ENCODE measurements around the gene NCOR2. TPM values are rescaled to one million over a fixed set of nuclear protein-coding genes. Genes with fewer than 3 reads are reported as not detected.

Gene NCOR2
- total and polyA plus RNA-seq, 10 of the 15 experiments (the other 5 are each of a cell fraction or from before 2014, with no cell fraction given): 0.43 to 179 (median 14.9) TPM

DNA sequence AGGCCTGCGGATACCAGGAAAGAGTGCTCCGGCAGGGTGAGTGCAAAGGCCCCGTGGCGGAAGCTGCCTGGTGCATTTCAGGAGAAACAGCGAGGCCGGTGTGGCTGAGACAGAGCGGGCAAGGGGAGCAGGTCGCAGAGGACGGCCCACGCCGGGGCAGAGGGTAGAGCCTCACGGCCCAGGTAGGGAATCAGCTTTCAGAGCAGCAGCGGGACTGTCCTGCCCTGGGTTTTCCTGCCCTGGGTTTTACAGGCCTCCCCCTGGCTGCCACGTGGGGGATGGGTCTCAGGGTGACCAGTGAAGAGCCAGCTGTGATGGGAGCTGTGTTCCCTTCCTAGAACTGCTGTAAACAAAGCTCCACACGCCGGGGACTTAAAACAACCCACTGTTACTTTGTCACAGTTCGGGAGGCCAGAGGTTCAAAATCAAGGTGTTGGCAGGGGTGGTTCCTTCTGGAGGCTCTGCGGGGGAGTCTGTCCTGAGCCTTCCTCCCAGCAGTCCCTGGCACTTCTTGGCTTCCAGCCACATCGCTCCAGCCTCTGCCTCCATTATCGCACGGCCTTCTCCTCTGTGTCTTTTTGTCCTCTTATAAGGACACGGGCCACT is 10.4 kb downstream of the NCOR2 start:
- Histone ChIP-seq H3K9me3 (replicated peaks; ENCODE audit: control insufficient read depth, insufficient read depth, low read length) (no peaks in the 10 kb centered on the region; the same call in 2 of the 3 replicates), H3K4me2 (ENCODE audit: control insufficient read depth, insufficient read depth) (no peak overlapping the region; the same call in 1 of the 2 replicates), H3K36me3 (ENCODE audit: control insufficient read depth in 2 of 2, insufficient read depth in 2 of 2, low read length in 1 of 2) (peaks cover 0 to 5% of the 10 kb centered on the region in 2 experiments; a peak in 3 of 4 replicates), H3K4me1 (ENCODE audit: control insufficient read depth, insufficient read depth, low read length) (peaks cover 47% of the 10 kb centered on the region), H3K79me2 (ENCODE audit: control insufficient read depth, insufficient read depth, low read length) (peaks cover 97% of the 10 kb centered on the region), H3K9ac (ENCODE audit: control insufficient read depth, insufficient read depth, low read length) (no peak overlapping the region), H3K27me3 (replicated peaks in 1 of 2; ENCODE audit: control insufficient read depth in 2 of 2, insufficient read depth in 2 of 2, low read length in 1 of 2) (no peaks in the 10 kb centered on the region), H2AFZ (ENCODE audit: control insufficient read depth, low read depth, low read length) (no peak overlapping the region), H3K4me3 (no peak overlapping the region), H4K20me1 (ENCODE audit: control insufficient read depth, insufficient read depth) (peaks cover 2% of the 10 kb centered on the region), H3K27ac (ENCODE audit: control insufficient read depth, insufficient read depth) (no peak overlapping the region)
- intact Hi-C loops (cut with micrococcal nuclease; ENCODE audit: unreplicated experiment): no loop called here
- RAD21 ChIA-PET (ENCODE audit: unreplicated experiment): no interaction called here
- SMC1A ChIA-PET (ENCODE audit: uncharacterized antibody, unreplicated experiment): no interaction called here
- BruUV-seq (replicated peaks): no TSS peak
- ATAC-seq (no peak), FAIRE-seq (no peak), DNase-seq (ENCODE audit: low read depth, low spot score) (no peak)
- in situ Hi-C loops (cut with MboI): loop anchor here (5.0 kb wide), 1 partner anchor 210 kb away; no protein-coding TSS in a partner anchor
- CTCF ChIA-PET: no interaction called here
- no peak for TF ChIP-seq GATAD2B (conservative IDR thresholded peaks at IDR 0.05; ENCODE audit: low read depth)
- TF ChIP-seq RCOR1 (conservative IDR thresholded peaks at IDR 0.05; ENCODE audit: low read depth, low read length): no peak
- TF ChIP-seq SREBF2 (IDR thresholded peaks at IDR 0.05; ENCODE audit: low read length): no peak
- TF ChIP-seq IKZF2 (IDR thresholded peaks at IDR 0.05): no peak
- no peak for TF ChIP-seq ZNF622 (IDR thresholded peaks at IDR 0.05)
- TF ChIP-seq MYB (IDR thresholded peaks at IDR 0.05; ENCODE audit: borderline replicate concordance, low read depth, low read length): no peak
- TF ChIP-seq SP1 (IDR thresholded peaks at IDR 0.05; ENCODE audit: low read depth, low read length): no peak
- no peak for TF ChIP-seq MEF2A (IDR thresholded peaks at IDR 0.05; ENCODE audit: insufficient read depth, low read depth, low read length)
- no peak for TF ChIP-seq ZBTB33 (IDR thresholded peaks at IDR 0.05)
- no peak for TF ChIP-seq CHD1 (IDR thresholded peaks at IDR 0.05; ENCODE audit: low read depth, low read length)
- TF ChIP-seq NBN (IDR thresholded peaks at IDR 0.05): no peak
- TF ChIP-seq BACH1 (IDR thresholded peaks at IDR 0.05; ENCODE audit: borderline replicate concordance): no peak
- no peak for TF ChIP-seq NR2F1 (conservative IDR thresholded peaks at IDR 0.05)
- no peak for TF ChIP-seq CHD4 (IDR thresholded peaks at IDR 0.05)
- TF ChIP-seq, protein P1, sequence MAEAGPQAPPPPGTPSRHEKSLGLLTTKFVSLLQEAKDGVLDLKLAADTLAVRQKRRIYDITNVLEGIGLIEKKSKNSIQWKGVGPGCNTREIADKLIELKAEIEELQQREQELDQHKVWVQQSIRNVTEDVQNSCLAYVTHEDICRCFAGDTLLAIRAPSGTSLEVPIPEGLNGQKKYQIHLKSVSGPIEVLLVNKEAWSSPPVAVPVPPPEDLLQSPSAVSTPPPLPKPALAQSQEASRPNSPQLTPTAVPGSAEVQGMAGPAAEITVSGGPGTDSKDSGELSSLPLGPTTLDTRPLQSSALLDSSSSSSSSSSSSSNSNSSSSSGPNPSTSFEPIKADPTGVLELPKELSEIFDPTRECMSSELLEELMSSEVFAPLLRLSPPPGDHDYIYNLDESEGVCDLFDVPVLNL (IDR thresholded peaks at IDR 0.05; ENCODE audit: low read depth, low read length): no peak
- TF ChIP-seq, protein P2, sequence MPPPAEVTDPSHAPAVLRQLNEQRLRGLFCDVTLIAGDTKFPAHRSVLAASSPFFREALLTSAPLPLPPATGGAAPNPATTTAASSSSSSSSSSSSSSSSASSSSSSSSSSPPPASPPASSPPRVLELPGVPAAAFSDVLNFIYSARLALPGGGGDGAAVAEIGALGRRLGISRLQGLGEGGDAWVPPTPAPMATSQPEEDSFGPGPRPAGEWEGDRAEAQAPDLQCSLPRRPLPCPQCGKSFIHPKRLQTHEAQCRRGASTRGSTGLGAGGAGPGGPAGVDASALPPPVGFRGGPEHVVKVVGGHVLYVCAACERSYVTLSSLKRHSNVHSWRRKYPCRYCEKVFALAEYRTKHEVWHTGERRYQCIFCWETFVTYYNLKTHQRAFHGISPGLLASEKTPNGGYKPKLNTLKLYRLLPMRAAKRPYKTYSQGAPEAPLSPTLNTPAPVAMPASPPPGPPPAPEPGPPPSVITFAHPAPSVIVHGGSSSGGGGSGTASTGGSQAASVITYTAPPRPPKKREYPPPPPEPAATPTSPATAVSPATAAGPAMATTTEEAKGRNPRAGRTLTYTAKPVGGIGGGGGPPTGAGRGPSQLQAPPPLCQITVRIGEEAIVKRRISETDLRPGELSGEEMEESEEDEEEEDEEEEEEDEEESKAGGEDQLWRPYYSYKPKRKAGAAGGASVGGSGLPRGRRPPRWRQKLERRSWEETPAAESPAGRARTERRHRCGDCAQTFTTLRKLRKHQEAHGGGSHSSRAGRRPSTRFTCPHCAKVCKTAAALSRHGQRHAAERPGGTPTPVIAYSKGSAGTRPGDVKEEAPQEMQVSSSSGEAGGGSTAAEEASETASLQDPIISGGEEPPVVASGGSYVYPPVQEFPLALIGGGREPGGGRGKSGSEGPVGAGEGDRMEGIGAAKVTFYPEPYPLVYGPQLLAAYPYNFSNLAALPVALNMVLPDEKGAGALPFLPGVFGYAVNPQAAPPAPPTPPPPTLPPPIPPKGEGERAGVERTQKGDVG (CRISPR knock-in tag; IDR thresholded peaks at IDR 0.05): no peak
- TF ChIP-seq PAX8 (IDR thresholded peaks at IDR 0.05): no peak
- 85% methylated on average over 13 of the region's 22 CpGs for WGBS (ENCODE audit: insufficient coverage, insufficient replicate concordance, low lambda C conversion rate, missing lambda C conversion rate)
- POLR2A ChIA-PET: interaction anchor here (0.7 kb wide), 1 partner anchor 11 kb away, joined by 4 read pairs; no protein-coding TSS in a partner anchor
